ENCODE data around the gene C2CD2.

GRCh38 chr21:41913230-41913629 is 40.6 kb downstream of the C2CD2 start:
- no peak for TF ChIP-seq EZH2 (IDR thresholded peaks at IDR 0.05; ENCODE audit: low read length, missing control alignments)
- no peak for TF ChIP-seq CTCF (conservative IDR thresholded peaks at IDR 0.05 in 1 of 2, IDR thresholded peaks at IDR 0.05 in 1 of 2; ENCODE audit: low read depth in 1 of 2, low read length in 2 of 2)
